ENCODE results near the gene EPHB3.

- no peak for TF ChIP-seq POLR2A (IDR thresholded peaks at IDR 0.05)
- TF ChIP-seq CTCF (IDR thresholded peaks at IDR 0.05): no peak
These were observed 57.8 kb downstream of the EPHB3 start for GRCh38 chr3:184619369-184619768.
